HL-60 (cell line): ENCODE data around the gene DPYSL4.

Source experiments
- GABPA ChIP-seq: IDR thresholded peaks from 2 replicates; pipeline ENCODE4 v1.6.1; 2012; ENCODE audit warnings: low read depth
- POLR2AphosphoS5 ChIP-seq: IDR thresholded peaks from 2 replicates; pipeline ENCODE4 v1.6.1; 2012; ENCODE audit warnings: low read depth
- TF ChIP-seq, protein P1 (sequence below): IDR thresholded peaks from 2 replicates; pipeline ENCODE4 v1.6.1; 2012; ENCODE audit warnings: low read depth; ENCODE audit not compliant: insufficient replicate concordance
- TF ChIP-seq, protein P2 (sequence below): IDR thresholded peaks from one replicate; pipeline ENCODE4 v1.5.1; 2011; ENCODE audit warnings: low read length, control low read depth, inconsistent platforms; ENCODE audit not compliant: insufficient read depth

DNA sequence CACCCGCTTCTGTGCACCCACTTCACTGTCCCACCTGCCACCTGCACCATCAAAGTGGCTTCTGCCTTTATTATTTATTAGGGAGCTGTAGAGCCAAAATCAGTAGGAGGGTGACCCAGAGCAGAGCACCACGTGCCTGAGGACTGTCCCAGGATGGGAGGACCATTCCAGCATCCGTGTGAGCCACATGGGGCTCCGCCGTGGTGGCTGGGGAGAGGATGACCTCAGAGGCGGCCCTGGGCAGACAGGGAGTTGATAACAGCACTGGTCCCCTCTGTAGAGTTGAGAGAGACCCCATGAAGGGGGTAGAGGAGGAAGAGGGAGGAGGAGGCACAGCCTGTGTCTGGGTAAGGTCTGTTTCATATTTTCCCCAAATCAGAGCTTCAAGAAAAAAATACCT is 8.7 kb upstream of the DPYSL4 start:
- TF ChIP-seq, protein P1, sequence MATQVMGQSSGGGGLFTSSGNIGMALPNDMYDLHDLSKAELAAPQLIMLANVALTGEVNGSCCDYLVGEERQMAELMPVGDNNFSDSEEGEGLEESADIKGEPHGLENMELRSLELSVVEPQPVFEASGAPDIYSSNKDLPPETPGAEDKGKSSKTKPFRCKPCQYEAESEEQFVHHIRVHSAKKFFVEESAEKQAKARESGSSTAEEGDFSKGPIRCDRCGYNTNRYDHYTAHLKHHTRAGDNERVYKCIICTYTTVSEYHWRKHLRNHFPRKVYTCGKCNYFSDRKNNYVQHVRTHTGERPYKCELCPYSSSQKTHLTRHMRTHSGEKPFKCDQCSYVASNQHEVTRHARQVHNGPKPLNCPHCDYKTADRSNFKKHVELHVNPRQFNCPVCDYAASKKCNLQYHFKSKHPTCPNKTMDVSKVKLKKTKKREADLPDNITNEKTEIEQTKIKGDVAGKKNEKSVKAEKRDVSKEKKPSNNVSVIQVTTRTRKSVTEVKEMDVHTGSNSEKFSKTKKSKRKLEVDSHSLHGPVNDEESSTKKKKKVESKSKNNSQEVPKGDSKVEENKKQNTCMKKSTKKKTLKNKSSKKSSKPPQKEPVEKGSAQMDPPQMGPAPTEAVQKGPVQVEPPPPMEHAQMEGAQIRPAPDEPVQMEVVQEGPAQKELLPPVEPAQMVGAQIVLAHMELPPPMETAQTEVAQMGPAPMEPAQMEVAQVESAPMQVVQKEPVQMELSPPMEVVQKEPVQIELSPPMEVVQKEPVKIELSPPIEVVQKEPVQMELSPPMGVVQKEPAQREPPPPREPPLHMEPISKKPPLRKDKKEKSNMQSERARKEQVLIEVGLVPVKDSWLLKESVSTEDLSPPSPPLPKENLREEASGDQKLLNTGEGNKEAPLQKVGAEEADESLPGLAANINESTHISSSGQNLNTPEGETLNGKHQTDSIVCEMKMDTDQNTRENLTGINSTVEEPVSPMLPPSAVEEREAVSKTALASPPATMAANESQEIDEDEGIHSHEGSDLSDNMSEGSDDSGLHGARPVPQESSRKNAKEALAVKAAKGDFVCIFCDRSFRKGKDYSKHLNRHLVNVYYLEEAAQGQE: no peak
- TF ChIP-seq, protein P2, sequence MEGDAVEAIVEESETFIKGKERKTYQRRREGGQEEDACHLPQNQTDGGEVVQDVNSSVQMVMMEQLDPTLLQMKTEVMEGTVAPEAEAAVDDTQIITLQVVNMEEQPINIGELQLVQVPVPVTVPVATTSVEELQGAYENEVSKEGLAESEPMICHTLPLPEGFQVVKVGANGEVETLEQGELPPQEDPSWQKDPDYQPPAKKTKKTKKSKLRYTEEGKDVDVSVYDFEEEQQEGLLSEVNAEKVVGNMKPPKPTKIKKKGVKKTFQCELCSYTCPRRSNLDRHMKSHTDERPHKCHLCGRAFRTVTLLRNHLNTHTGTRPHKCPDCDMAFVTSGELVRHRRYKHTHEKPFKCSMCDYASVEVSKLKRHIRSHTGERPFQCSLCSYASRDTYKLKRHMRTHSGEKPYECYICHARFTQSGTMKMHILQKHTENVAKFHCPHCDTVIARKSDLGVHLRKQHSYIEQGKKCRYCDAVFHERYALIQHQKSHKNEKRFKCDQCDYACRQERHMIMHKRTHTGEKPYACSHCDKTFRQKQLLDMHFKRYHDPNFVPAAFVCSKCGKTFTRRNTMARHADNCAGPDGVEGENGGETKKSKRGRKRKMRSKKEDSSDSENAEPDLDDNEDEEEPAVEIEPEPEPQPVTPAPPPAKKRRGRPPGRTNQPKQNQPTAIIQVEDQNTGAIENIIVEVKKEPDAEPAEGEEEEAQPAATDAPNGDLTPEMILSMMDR: no peak
- no peak for TF ChIP-seq POLR2AphosphoS5
- TF ChIP-seq GABPA: no peak
